ENCODE results near the gene ICAM3. TPM values are rescaled to one million over a fixed set of nuclear protein-coding genes. Genes with fewer than 3 reads are reported as not detected.

Gene ICAM3
- total RNA-seq, 1 donor from 2014 or later = 0.11 TPM

DNA sequence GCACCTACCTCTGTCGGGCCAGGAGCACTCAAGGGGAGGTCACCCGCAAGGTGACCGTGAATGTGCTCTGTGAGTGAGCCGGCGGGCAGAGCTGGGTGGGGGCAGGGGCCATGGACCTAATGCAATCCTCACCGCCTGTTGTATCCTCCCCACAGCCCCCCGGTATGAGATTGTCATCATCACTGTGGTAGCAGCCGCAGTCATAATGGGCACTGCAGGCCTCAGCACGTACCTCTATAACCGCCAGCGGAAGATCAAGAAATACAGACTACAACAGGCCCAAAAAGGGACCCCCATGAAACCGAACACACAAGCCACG is 54.5 kb downstream of the ICAM3 start:
- Histone ChIP-seq H3K36me3 (peaks cover 5 to 8% of the 10 kb centered on the region in 2 donors), H3K27me3 (peaks cover 5% of the 10 kb centered on the region), H3K4me3 (no peak overlapping the region), H3K27ac (no peak overlapping the region), H3K4me1 (peaks cover 7 to 9% of the 10 kb centered on the region in 2 donors), H3K9me3 (no peaks in the 10 kb centered on the region)
- no peak for DNase-seq (ENCODE audit: low spot score in 2 of 2)
- intact Hi-C loops (cut with DNase I) = no loop called here
- TF ChIP-seq CTCF (IDR thresholded peaks at IDR 0.05) = no peak

DNA sequence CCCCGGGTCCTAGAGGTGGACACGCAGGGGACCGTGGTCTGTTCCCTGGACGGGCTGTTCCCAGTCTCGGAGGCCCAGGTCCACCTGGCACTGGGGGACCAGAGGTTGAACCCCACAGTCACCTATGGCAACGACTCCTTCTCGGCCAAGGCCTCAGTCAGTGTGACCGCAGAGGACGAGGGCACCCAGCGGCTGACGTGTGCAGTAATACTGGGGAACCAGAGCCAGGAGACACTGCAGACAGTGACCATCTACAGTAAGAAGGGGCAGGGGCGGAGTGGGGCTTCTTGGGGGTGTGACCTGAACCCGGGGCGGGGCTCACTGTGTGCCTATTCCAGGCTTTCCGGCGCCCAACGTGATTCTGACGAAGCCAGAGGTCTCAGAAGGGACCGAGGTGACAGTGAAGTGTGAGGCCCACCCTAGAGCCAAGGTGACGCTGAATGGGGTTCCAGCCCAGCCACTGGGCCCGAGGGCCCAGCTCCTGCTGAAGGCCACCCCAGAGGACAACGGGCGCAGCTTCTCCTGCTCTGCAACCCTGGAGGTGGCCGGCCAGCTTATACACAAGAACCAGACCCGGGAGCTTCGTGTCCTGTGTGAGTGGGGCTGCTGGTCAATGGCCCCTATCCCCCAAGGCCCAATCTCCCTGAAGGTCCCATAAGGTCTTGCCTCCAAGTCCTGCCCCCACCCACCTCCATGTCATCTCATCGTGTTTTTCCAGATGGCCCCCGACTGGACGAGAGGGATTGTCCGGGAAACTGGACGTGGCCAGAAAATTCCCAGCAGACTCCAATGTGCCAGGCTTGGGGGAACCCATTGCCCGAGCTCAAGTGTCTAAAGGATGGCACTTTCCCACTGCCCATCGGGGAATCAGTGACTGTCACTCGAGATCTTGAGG is 55.1 kb downstream of the ICAM3 start:
- peaks cover 5% of the 10 kb centered on the region for H3K27me3 ChIP-seq
- no peak for TF ChIP-seq CTCF (IDR thresholded peaks at IDR 0.05)
- no peaks in the 10 kb centered on the region for H3K9me3 ChIP-seq
- H3K36me3 ChIP-seq = peaks cover 5 to 8% of the 10 kb centered on the region in 2 donors
- H3K4me1 ChIP-seq = peaks cover 5 to 6% of the 10 kb centered on the region in 2 donors
- H3K27ac ChIP-seq = no peak overlapping the region
- no peak for DNase-seq (ENCODE audit: low spot score in 2 of 2)
- no peak overlapping the region for H3K4me3 ChIP-seq
- intact Hi-C loops (cut with DNase I) = no loop called here

Other genes with a start within 250 kb of the ICAM3 start
- gene ANGPTL6, start 236.9 kb downstream of the ICAM3 start, total RNA-seq = not detected
- gene PPAN, start 233.3 kb downstream of the ICAM3 start, total RNA-seq = not detected
- gene P2RY11, start 227.9 kb downstream of the ICAM3 start, total RNA-seq = 10.5 TPM
- 241 TPM for gene EIF3G, start 219.7 kb downstream of the ICAM3 start, total RNA-seq
- gene DNMT1, start 144.7 kb downstream of the ICAM3 start, total RNA-seq = 54.0 TPM
- gene S1PR2, start 108.3 kb downstream of the ICAM3 start, total RNA-seq = 24.3 TPM
- 72.9 TPM for gene MRPL4, start 87.4 kb downstream of the ICAM3 start, total RNA-seq
- gene ICAM1, start 68.5 kb downstream of the ICAM3 start, total RNA-seq = 74.8 TPM
- not detected for gene ICAM4, start 52.7 kb downstream of the ICAM3 start, total RNA-seq
- 2.2 TPM for gene ICAM5, start 49.7 kb downstream of the ICAM3 start, total RNA-seq
- not detected for gene ZGLP1, start 29.8 kb downstream of the ICAM3 start, total RNA-seq
- gene FDX2, start 23.6 kb downstream of the ICAM3 start, total RNA-seq = 16.8 TPM
- 51.8 TPM for gene RAVER1, start 6.1 kb downstream of the ICAM3 start, total RNA-seq
- gene TYK2, start 40.9 kb upstream of the ICAM3 start, total RNA-seq = 80.7 TPM
- gene CDC37, start 63.9 kb upstream of the ICAM3 start, total RNA-seq = 183 TPM
- gene PDE4A, start 80.9 kb upstream of the ICAM3 start, total RNA-seq = 59.9 TPM
- gene KEAP1, start 163.7 kb upstream of the ICAM3 start, total RNA-seq = 57.8 TPM
- 3.1 TPM for gene S1PR5, start 177.8 kb upstream of the ICAM3 start, total RNA-seq
- 11.0 TPM for gene ATG4D, start 204.3 kb upstream of the ICAM3 start, total RNA-seq
- gene KRI1, start 226.4 kb upstream of the ICAM3 start, total RNA-seq = 21.9 TPM
- 20.3 TPM for gene CDKN2D, start 229.4 kb upstream of the ICAM3 start, total RNA-seq
- not detected for gene AP1M2, start 247.7 kb upstream of the ICAM3 start, total RNA-seq